Endodermal cell (in vitro differentiated cells): Measurements from ENCODE around the gene RUNX1. TPM values are rescaled to one million over a fixed set of nuclear protein-coding genes. Genes with fewer than 3 reads are reported as not detected.

ENCODE experiments used
- DNase-seq: peaks from one replicate; pipeline ENCODE4 v3.0.0-alpha.2; 2017
- H3K27ac ChIP-seq: 2 replicates; pipeline ENCODE4 v1.5.1; 2013; ENCODE audit warnings: mild to moderate bottlenecking, low read depth, low read length, moderate library complexity
- H3K27me3 ChIP-seq: 2 replicates; pipeline ENCODE4 v1.6.1; 2013; ENCODE audit warnings: mild to moderate bottlenecking, low read length, moderate library complexity; ENCODE audit not compliant: insufficient read depth, control insufficient read depth, poor library complexity, severe bottlenecking
- H3K36me3 ChIP-seq: 2 replicates; pipeline ENCODE4 v1.7.0; 2013; ENCODE audit warnings: mild to moderate bottlenecking, low read length, moderate library complexity; ENCODE audit not compliant: control insufficient read depth, insufficient read depth
- H3K4me1 ChIP-seq: one replicate; pipeline ENCODE4 v1.7.0; 2013; ENCODE audit warnings: low read length; ENCODE audit not compliant: control insufficient read depth, insufficient read depth
- H3K4me3 ChIP-seq: 2 replicates; pipeline ENCODE4 v1.5.1; 2013; ENCODE audit warnings: mild to moderate bottlenecking, low read length, moderate library complexity
- H3K9ac ChIP-seq: 2 replicates; pipeline ENCODE4 v1.6.1; 2013; ENCODE audit warnings: mild to moderate bottlenecking, low read length, moderate library complexity; ENCODE audit not compliant: poor library complexity, severe bottlenecking; ENCODE audit errors: extremely low read depth
- H3K9me3 ChIP-seq: 2 replicates; pipeline ENCODE4 v1.6.1; 2013; ENCODE audit warnings: mild to moderate bottlenecking, low read length, moderate library complexity; ENCODE audit not compliant: control insufficient read depth
- H3K27ac Mint-ChIP-seq: 2 replicates; pipeline ENCODE4 v1.8.0; 2020; ENCODE audit warnings: mixed read lengths
- H3K27me3 Mint-ChIP-seq: 2 replicates; pipeline ENCODE4 v1.8.0; 2021; ENCODE audit warnings: mild to moderate bottlenecking, mixed read lengths; ENCODE audit not compliant: insufficient read depth
- H3K36me3 Mint-ChIP-seq: 2 replicates; pipeline ENCODE4 v1.8.0; 2020; ENCODE audit warnings: low read depth, mixed read lengths
- H3K4me1 Mint-ChIP-seq: 2 replicates; pipeline ENCODE4 v1.8.0; 2020; ENCODE audit warnings: mixed read lengths
- H3K4me3 Mint-ChIP-seq: 2 replicates; pipeline ENCODE4 v1.8.0; 2020; ENCODE audit warnings: mild to moderate bottlenecking, moderate library complexity, mixed read lengths
- H3K9me3 Mint-ChIP-seq: 2 replicates; pipeline ENCODE4 v1.8.0; 2020; ENCODE audit warnings: mild to moderate bottlenecking, mixed read lengths
- WGBS, 2 experiments: methylation state at CpG; one replicate each; pipeline versions ENCODE4 v1.1.5 to v1.1.7; 2013; ENCODE audit warnings: missing lambda C conversion rate in 2 of 2, mixed read lengths in 1 of 2; ENCODE audit not compliant: insufficient coverage in 1 of 2, insufficient read length in 1 of 2; 5-methylcytosine and 5-hydroxymethylcytosine counted together
- total RNA-seq, 2 donors: library from RNA; stranded (reverse); fragmentation: NEBNext Ultra II Directional in 1 of 2; extraction: Animal tissue kit (Norgen Biotek cat#: 25700) in 1 of 2; gene quantifications; 2 replicates in 1 of 2; 3 replicates in 1 of 2; pipeline ENCODE4 v1.2.1, GENCODE V29; 2021
- TF ChIP-seq, protein P1 (sequence below): fragments of 200-600 bp; sonication (generic); conservative IDR thresholded peaks from 2 replicates; pipeline ENCODE4 v1.5.0; 2021; ENCODE audit warnings: antibody characterized with exemption, mild to moderate bottlenecking

RUNX1 gene
- total RNA-seq, 2 donors from 2014 or later, result 0.31 to 2.8 TPM

DNA sequence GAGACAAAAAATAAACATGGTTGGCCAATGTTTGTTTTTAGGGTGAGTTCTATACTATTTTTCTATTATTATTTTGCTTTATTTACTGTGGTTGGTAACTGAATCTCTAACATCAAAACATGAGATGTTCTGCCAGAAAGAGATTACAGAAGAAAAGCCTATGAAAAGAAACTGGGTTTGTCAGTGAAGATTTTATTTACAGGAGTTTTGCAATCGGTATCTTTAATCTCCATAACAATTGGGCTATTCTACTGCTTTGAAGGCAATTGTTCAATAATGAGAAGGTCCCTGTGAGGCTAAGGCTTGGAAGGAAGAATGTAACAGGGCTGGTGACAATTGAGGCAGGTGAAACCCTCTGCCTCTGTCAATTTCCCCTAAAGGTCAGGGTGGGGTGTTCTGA is 224.8 kb downstream of the RUNX1 start:
- H3K9ac ChIP-seq, result no peak overlapping the region
- H3K4me1 Mint-ChIP-seq, result peaks cover 7% of the 10 kb centered on the region
- TF ChIP-seq, protein P1, sequence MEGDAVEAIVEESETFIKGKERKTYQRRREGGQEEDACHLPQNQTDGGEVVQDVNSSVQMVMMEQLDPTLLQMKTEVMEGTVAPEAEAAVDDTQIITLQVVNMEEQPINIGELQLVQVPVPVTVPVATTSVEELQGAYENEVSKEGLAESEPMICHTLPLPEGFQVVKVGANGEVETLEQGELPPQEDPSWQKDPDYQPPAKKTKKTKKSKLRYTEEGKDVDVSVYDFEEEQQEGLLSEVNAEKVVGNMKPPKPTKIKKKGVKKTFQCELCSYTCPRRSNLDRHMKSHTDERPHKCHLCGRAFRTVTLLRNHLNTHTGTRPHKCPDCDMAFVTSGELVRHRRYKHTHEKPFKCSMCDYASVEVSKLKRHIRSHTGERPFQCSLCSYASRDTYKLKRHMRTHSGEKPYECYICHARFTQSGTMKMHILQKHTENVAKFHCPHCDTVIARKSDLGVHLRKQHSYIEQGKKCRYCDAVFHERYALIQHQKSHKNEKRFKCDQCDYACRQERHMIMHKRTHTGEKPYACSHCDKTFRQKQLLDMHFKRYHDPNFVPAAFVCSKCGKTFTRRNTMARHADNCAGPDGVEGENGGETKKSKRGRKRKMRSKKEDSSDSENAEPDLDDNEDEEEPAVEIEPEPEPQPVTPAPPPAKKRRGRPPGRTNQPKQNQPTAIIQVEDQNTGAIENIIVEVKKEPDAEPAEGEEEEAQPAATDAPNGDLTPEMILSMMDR, result no peak
- no peak overlapping the region for H3K27ac ChIP-seq
- no peak for DNase-seq
- peaks cover 2% of the 10 kb centered on the region for H3K27me3 Mint-ChIP-seq
- H3K4me3 Mint-ChIP-seq, result no peak overlapping the region
- peaks cover 12% of the 10 kb centered on the region for H3K36me3 Mint-ChIP-seq
- H3K36me3 ChIP-seq, result no peaks in the 10 kb centered on the region
- peaks cover 12% of the 10 kb centered on the region for H3K9me3 Mint-ChIP-seq
- H3K4me3 ChIP-seq, result no peak overlapping the region
- peaks cover under 1% of the 10 kb centered on the region for H3K4me1 ChIP-seq
- H3K27me3 ChIP-seq, result no peaks in the 10 kb centered on the region
- H3K27ac Mint-ChIP-seq, result no peak overlapping the region
- WGBS, 2 experiments, result 78% methylated on average over 1 of the region's 1 CpG; no CpG with 5 or more reads in 1 of the 2 experiments
- H3K9me3 ChIP-seq, result peaks cover 11% of the 10 kb centered on the region

DNA sequence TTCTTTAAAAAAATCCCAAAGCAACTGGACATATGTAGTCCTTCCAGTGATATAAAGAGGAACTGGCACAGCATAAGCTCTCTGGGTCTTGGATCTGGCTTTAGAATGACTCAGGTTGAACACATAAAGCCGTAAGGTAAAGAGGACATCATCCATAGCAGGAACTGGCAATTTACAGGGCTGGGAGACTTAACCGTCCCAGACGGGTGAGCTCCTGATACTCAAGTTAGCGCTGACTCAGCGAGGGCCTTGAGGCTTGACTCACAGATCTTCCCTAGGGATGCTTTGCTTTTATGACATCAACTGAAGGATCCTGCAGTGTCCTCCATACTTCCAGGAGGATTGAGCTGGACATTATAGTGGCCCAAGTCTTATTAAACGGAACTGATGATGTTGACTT is 226.2 kb downstream of the RUNX1 start:
- Histone ChIP-seq H3K4me1 (peaks cover 7% of the 10 kb centered on the region), H3K36me3 (no peaks in the 10 kb centered on the region), H3K9me3 (peaks cover 11% of the 10 kb centered on the region), H3K9ac (no peak overlapping the region), H3K4me3 (no peak overlapping the region), H3K27ac (no peak overlapping the region), H3K27me3 (no peaks in the 10 kb centered on the region)
- peaks cover 12% of the 10 kb centered on the region for H3K9me3 Mint-ChIP-seq
- peaks cover 12% of the 10 kb centered on the region for H3K36me3 Mint-ChIP-seq
- H3K4me3 Mint-ChIP-seq, result no peak overlapping the region
- peaks cover 2% of the 10 kb centered on the region for H3K27me3 Mint-ChIP-seq
- peaks cover 9% of the 10 kb centered on the region for H3K4me1 Mint-ChIP-seq
- TF ChIP-seq, protein P1, result no peak
- 92 to 96% methylated on average over 5 to 6 of the region's 6 CpGs for WGBS, 2 experiments
- H3K27ac Mint-ChIP-seq, result no peak overlapping the region
- DNase-seq, result no peak

DNA sequence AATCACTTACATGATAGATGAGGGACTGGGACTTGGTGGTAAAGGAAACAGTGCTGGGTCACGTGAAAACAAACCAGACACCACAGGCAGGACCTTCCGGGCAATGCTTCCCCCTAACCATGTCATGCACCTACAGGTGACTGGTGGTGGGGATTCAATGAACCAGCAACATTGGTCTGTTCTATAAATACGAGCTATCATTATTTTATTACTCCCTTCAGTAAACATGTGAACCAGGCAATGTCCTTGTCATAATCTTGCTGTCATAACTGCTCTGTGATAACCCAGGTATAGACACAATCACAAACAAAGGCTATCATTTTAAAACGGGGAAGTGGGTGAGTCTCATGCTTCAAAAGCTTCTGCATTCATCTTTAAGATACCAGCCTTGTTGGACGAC is 226.9 kb downstream of the RUNX1 start:
- H3K36me3 Mint-ChIP-seq, result peaks cover 12% of the 10 kb centered on the region
- H3K36me3 ChIP-seq, result no peaks in the 10 kb centered on the region
- H3K27me3 ChIP-seq, result no peaks in the 10 kb centered on the region
- no peak overlapping the region for H3K4me3 Mint-ChIP-seq
- peaks cover 11% of the 10 kb centered on the region for H3K9me3 ChIP-seq
- 95 to 100% methylated on average over 3 to 5 of the region's 5 CpGs for WGBS, 2 experiments
- no peak overlapping the region for H3K4me3 ChIP-seq
- TF ChIP-seq, protein P1, result no peak
- H3K4me1 Mint-ChIP-seq, result peaks cover 9% of the 10 kb centered on the region
- H3K4me1 ChIP-seq, result peaks cover 7% of the 10 kb centered on the region
- no peak overlapping the region for H3K27ac ChIP-seq
- no peak overlapping the region for H3K27ac Mint-ChIP-seq
- DNase-seq, result no peak
- no peak overlapping the region for H3K9ac ChIP-seq
- peaks cover 12% of the 10 kb centered on the region for H3K9me3 Mint-ChIP-seq
- H3K27me3 Mint-ChIP-seq, result peaks cover 2% of the 10 kb centered on the region
